Kidney glomerular epithelial cell (primary cell): ENCODE results near the gene GYS2.

Experiments used
- DNase-seq: peaks from one replicate; lab custom pipeline; 2025; lab: John Stamatoyannopoulos, UW

Gene GYS2

GRCh38 chr12:21502872-21503271, 101.8 kb downstream of the GYS2 start:
- no peak for DNase-seq

- DNase-seq, result no peak
These were observed 102.5 kb downstream of the GYS2 start for GRCh38 chr12:21502164-21502496.

- peak; percentile 100 for DNase-seq
These were observed 103.1 kb downstream of the GYS2 start, which contains the start of the genes GOLT1B and RECQL for GRCh38 chr12:21501258-21502163. GOLT1B (plus strand) TSS chr12:21501789; CDS start chr12:21501924, 135 bp downstream. RECQL (minus strand) TSS chr12:21501635; CDS start chr12:21499570, 2,065 bp downstream.

- DNase-seq, result no peak
These were observed 103.8 kb downstream of the GYS2 start for GRCh38 chr12:21500786-21501257.

GRCh38 chr12:21499765-21500164, 104.9 kb downstream of the GYS2 start:
- no peak for DNase-seq
